HG02759 (cell line): ENCODE measurements around the gene ANKRD40.

ENCODE experiments used
- ATAC-seq: cut with Tn5 transposase; IDR thresholded peaks from one replicate; pipeline ENCODE4 v1.9.1; 2021; ENCODE audit warnings: mild to moderate bottlenecking, moderate library complexity; ENCODE audit not compliant: unreplicated experiment

ANKRD40 gene

DNA sequence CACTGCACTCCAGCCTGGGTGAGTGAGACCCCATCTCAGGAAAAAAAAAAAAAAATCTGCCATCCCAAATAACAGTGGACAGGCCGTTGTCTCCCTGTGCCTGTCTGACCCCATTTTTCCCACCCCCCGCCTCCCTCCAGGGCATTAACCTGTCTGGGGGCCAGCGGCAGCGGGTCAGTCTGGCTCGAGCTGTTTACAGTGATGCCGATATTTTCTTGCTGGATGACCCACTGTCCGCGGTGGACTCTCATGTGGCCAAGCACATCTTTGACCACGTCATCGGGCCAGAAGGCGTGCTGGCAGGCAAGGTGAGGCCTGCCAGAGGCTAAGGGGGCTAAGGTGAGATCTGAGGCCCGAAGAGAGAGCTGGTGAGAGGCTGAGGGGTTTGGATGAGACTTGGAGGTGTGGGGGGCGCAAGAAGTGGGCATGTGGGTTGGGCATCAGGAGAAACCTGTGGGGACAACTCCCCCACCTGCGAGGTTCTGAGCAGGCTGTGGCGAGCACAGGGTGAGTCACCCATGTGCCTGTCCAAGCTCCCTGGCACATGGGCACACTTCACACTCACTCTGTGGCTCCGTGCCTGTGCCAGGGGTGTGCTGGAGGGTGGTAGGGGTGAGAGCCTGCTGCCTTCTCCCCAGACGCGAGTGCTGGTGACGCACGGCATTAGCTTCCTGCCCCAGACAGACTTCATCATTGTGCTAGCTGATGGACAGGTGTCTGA is 34.7 kb downstream of the ANKRD40 start:
- ATAC-seq = no peak

DNA sequence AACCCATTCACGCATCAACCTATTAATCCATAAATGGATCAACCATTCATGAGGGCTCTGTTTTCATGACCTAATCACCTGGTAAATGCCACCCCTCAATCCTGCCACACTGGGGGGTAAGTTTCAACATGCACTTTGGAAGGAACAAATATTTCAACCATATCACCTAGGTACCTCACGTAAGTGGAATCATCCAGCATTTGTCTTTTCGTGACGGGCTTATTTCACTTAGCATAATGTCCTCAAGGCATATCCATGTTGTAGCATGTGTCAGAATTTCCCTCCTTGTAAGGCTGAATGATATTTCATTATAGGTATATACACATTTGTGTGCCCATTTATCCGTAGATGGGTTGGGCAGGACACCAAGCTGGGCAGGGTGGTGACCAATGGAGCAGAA is 35.6 kb downstream of the ANKRD40 start:
- no peak for ATAC-seq

DNA sequence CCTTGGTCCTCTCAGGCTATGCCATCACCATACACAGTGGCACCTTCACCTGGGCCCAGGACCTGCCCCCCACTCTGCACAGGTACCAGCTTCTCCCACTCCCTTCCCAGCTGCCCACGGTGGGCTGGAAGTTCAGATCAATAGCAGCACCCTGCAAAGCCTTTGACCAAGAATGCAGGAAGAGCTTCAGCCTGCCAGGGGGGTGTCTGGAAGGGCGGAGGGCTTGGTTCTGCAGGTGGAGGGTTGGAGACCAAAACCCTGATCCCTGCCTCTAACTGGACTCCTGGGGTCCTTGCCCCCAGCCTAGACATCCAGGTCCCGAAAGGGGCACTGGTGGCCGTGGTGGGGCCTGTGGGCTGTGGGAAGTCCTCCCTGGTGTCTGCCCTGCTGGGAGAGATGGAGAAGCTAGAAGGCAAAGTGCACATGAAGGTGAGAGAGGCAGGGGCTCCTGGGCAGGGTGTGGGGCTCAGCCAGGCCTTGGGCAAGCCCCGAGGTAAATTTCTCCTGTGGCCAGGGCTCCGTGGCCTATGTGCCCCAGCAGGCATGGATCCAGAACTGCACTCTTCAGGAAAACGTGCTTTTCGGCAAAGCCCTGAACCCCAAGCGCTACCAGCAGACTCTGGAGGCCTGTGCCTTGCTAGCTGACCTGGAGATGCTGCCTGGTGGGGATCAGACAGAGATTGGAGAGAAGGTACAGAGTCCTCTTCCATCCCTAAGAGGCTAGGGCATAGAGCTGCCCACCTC is 38.7 kb downstream of the ANKRD40 start:
- ATAC-seq = no peak

DNA sequence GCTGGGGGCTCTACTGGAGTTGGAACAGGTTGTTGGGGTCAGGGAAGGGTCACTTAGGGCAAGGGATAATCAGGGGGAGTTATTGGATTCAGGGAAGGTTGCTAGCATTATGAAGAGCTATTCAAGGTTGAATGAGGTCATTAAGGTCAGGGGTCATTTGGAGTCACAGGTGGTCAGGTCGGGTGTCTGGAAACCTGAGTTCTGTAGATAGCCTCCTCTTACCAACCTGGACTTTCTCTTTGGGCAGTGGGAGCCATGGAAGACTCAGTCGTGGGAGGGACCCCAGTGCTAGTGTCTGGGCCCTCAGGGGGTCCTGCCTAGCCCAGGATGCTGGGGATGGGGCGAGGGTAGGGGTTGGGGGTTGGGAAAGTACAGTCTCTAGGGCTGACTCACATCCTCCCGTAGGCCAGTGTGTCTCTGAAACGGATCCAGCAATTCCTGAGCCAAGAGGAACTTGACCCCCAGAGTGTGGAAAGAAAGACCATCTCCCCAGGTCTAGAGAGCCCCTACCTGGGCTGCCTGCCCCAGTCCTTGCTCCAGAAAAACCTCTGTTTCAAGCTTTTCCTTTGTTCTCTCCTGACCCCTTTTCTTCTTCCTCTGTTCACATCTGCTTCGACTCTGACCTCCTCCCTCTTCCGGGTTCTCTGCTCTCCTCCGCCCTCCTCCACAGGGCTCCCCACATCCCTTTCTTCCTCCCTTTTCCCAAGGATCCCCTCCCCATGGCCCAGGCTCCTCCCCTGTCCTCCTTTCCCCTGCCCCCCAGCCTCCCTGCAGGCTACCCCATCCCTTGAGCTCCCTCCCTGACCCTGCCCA is 39.5 kb downstream of the ANKRD40 start:
- ATAC-seq = no peak

DNA sequence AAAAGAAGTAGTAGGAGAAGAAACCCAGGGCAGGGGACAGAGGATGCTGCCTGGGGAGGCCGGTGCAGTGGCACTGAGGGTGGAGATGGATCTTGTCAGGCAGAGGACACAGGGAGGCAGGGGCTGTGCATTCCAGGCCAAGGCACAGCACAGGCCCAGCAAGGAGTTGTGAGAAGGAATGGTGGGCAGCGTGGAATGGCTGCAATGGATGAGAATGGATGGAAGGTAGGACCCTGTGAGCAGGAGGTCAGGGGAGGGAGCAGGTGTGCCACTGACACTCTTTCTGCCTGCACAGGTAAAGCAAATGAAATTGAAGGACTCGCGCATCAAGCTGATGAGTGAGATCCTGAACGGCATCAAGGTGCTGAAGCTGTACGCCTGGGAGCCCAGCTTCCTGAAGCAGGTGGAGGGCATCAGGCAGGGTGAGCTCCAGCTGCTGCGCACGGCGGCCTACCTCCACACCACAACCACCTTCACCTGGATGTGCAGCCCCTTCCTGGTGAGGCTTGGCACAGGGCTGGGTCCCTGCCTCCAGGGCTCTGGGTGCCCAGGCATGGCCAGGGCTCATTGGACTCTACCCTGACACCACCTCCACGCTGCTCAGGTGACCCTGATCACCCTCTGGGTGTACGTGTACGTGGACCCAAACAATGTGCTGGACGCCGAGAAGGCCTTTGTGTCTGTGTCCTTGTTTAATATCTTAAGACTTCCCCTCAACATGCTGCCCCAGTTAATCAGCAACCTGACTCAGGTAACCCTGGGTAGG is 40.3 kb downstream of the ANKRD40 start:
- no peak for ATAC-seq

DNA sequence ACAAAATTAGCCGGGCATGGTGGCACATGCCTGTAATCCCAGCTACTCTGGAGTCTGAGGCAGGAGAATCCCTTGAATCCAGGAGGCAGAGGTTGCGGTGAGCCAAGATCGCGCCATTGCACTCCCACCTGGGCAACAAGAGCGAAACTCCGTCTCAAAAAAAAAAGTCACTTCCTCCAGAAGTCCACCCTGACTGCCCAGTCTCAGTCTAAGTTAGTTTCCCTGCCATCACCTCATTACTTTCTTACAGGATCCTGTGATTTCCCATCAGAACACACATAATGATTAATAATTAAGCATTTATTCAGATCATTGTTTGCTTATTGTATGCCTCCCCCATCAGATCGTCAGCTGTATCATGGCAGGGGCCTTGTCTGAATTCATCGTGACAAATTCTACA is 41.4 kb downstream of the ANKRD40 start:
- no peak for ATAC-seq

DNA sequence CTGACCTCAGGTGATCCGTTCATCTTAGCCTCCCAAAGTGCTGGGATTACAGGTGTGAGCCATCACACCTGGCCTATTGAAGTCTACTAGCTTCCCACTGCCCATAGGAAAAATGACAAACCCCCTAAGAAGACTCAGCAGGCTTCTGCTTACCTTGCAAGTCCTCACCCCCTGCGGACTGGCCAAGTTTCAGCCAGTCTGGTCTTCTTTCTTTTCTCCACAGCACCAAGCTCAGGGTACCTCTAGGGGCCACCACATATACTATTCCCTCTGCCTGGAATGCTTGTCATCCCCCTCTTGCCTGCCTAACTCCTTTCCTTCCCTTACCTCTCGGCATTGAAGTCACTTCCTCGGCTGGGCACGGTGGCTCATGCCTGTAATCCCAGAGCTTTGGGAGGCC is 41.9 kb downstream of the ANKRD40 start:
- ATAC-seq = no peak

DNA sequence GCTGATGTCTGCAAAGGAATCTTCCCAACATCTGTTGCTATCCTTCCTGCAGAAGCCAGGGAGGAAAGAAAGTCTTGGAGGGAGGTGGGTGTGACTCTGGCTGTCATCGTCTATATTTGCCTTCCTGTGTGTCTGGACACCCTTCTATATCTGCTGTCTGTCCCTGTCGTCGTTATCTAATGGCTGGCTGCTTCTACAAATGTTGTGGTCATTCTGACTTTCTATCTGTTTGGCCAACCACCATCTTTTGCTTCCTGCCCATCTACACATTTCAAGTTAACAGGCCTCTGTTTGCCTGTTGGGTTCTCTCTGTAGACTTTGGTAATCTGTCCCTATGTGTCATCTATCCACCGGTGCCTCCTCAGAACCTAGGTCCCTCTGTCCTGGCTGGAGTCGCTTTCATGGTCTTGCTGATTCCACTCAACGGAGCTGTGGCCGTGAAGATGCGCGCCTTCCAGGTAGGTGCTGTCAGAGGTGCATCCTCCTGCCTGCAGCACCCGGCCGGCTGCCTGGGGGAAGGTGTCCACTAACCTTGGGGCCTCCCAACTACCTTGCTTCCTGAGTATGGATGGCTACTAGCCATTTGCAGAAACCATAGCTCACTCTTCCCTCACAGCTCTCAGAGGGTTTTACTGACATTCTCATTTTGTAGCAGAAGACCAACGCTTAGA is 42.8 kb downstream of the ANKRD40 start:
- no peak for ATAC-seq

DNA sequence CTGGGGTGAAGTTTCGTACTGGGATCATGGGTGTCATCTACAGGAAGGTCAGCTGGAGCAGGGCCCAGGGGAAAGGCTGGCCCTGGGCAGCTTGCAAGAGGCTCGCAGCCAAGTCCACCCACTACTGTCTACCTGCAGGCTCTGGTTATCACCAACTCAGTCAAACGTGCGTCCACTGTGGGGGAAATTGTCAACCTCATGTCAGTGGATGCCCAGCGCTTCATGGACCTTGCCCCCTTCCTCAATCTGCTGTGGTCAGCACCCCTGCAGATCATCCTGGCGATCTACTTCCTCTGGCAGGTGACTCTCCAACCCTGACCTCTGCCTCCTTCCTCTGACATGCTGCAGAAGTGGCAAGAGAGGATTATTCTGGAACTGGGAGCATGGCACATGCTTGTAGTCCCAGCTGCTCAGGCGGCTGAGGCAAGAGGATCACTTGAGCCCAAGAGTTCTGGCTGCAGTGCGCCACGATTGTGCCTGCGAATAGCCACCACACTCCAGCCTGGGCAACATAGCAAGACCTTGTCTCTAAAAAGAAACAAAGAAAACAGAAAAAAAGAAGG is 43.8 kb downstream of the ANKRD40 start:
- no peak for ATAC-seq

DNA sequence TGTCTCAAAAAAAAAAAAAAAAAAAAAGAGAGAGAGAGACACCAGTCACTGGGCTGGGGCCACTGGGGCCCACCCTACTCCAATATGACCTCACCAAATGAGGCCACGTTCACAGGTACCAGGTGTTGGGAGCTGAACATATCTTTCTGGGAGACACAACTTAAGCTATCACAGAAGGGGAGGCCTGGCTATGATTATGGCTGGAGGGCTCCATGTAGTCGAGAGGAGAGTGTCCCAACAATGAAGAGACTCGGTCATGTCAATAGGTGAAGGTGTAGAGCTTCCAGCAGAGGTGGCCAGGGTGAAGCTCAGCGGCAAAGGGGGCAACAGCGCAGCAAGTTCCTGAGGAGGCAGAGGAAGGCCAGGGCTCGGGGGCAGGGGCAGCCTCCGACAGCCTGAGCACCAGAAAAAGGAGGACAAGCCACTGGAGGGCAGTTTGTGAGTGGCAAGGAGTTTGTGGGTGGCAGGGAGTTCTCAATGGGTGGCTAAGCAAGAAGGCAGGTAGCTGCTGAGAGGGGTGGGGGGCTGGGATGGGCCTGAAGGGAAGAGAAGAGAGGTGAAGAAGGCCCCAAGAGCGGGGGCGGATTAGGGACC is 45.0 kb downstream of the ANKRD40 start:
- ATAC-seq = no peak

DNA sequence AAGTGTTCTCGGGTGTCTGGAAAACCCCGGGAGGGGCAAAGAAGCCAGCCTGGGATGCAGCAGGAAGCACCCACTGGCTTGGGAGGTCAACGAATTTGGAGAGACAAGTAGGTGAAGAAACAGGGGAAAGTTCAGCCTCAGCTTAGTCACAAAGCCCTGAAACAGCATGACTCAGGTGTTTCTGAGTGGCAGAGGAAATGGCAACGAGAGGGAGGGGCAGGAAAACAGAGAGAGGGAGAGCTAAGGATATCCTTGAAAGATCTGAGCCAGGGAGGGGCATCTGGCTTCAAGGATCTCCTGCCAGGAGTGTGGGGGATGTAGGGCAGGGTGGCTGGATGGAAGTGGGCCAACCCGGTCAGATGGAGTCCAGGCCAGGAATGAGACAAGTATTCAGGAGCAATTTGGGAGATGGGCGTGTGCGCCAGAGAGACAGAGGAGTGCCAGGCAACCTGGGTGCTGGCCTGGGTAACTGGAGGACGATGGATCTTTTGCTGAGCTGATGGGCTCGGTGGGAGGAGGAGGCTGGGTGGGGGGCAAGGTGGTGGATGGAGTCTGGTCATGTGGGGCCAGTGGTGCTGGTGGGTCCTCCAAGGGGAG is 45.8 kb downstream of the ANKRD40 start:
- no peak for ATAC-seq

DNA sequence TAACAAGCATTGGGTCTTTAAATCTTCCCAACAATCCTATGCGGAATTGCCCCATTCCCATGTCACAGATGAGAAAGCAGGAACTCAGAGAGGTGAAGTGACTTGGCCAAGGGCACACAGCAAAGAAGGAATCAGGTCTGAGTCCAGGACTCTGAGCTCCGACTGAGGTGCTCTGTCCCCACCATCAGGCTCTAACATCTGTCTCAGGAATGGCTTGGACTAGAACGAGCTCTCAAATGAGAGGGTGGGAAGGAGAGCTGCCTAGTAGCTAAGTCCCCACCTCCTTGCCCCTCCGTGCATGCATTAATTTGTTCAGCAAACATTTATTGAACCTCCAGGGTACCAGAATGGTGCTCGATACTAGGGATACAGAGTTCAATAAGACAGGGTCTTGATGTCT is 46.4 kb downstream of the ANKRD40 start:
- ATAC-seq = no peak

DNA sequence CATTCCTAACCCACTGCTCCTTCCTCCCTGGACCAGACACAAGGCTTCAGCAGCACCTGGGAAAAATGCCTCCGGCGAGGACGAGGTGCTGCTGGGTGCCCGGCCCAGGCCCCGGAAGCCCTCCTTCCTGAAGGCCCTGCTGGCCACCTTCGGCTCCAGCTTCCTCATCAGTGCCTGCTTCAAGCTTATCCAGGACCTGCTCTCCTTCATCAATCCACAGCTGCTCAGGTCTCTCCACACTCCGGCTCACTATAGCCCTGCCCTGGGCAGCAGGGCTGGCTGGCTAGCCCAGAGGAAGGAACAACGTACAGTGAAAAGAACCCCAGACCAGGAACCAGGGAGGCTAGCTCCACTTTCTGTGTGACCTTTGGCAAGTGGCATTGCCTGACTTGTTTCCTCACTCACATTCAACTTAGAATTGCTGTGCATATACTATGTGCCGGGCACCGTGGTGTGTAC is 46.8 kb downstream of the ANKRD40 start:
- no peak for ATAC-seq

DNA sequence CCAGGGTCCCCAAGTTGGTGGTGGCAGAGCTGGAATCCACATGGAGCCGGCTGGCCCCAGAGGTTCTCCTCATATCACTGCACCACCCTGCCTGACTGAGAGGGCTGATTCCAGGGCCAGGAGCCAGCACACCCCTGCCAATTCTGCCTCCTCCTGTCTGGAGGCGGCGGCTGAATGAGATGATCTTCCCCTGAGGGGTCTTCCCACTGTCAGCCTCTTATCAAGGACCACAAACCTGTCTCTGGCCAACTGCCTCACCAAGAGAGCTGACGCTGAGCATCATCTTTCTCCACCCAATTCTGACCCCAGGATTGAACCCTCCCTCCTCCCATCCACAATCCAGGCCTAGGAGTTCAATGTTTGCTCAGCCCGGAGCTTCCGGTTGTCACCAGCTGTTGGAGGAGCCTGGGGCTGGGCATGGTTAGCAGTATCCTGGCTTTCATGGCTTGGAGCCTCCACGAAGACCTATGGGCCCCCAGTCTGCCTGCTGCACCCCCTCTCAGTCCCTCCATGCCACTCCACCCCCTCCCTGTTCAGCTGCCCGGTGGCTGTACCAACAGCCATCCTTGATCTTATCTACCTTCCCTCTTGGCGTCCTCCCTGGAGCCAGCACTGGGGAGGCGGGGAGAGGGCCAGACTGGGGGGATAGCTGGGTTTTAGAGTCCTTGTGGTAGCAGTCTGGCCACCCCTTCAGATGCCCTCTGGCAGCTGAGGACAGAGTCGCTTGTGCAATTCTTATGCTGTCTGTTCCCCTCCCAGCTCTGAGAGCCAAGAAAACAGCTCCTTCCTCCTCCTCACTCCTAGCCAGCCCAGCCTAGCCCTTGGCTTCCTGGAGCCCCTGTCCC is 47.5 kb downstream of the ANKRD40 start:
- ATAC-seq = no peak

DNA sequence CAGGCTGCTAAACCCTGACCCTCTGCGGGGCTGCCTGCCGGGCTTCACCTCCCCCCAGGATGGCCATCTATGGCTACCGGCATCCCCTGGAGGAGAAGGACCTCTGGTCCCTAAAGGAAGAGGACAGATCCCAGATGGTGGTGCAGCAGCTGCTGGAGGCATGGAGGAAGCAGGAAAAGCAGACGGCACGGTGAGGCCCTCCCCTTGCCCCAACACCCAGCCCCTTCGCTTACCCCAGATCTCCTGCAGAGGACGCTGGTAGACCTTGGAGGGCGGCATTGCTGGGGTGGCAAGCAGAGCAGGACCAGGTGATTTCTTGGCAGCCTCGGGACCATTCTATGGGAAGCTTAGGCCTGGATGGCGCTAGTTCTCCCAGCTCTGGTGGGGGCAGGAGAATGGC is 48.5 kb downstream of the ANKRD40 start:
- ATAC-seq = no peak

DNA sequence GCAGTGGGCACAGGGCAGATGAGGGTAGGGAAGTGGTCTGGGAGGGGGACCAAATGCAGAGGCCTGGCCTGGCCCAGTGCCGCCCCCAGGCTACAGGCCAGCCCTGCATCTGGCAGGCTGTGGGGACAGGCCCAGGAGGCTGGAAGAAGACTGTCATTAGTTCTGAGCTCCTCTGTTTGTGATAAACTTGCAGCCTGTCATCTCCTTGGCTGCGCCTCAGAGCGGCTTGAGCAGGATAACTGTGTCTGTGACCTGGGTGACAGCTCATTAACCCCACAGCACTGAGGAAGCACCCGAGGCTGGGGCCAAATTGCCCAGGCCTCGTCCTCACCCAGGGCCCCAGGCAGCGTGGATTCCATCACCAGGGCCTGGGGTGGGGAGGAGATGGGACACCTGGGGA is 49.1 kb downstream of the ANKRD40 start:
- ATAC-seq = no peak

DNA sequence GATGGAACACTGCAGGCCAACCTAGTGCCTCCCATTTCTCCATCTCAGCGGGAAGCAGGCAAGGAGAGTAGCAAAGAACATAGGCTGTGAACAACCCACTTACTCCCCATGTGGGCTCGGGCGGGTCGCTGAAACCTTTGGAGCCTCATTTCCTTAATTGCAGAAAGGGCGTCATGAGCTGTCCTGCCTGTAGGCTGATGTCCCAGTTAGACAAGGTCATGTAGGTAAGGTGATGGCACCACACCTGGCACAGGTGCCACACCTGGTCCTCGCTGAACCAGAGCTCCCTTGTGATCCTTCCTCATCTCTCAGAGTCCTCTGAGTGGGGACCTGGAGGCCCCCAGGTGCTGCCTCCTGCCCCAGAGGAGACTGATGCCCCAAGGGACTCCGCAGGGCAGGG is 50.1 kb downstream of the ANKRD40 start:
- no peak for ATAC-seq

DNA sequence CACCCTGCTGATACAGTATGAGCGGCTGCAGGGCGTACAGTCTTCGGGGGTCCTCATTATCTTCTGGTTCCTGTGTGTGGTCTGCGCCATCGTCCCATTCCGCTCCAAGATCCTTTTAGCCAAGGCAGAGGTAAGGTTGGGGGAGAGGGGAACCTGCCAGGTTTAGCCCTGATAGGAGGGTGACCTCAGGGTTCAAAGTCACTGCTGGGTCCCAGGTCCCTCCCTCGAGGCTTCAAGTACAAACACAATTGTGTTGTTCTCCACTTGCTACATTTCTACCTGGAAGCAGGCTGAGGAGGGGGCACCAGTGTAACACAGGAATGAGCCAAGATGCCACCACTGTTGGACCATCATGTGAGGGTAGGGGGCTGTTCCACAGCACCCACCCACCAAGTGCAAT is 50.7 kb downstream of the ANKRD40 start:
- ATAC-seq = no peak
